GM19463 (cell line): Measurements from ENCODE around the gene WNT9A.
"Not testable (repeated sequence)": the region's sequence is repeated elsewhere in the genome, so short reads cannot be mapped to it uniquely, and the experiment has no call there.

Experiments
- ATAC-seq: cut with Tn5 transposase; IDR thresholded peaks from one replicate; pipeline ENCODE4 v1.9.1; 2021; ENCODE audit warnings: mild to moderate bottlenecking, moderate library complexity; ENCODE audit not compliant: unreplicated experiment

The WNT9A gene

GRCh38 chr1:227947676-227948492 is at the start of gene WNT9A:
TSS of gene WNT9A (minus strand) at chr1:227947932. CDS start at chr1:227947887, 45 bp downstream.
- peak; percentile 44 for ATAC-seq

GRCh38 chr1:227996187-227996950 is 48.6 kb upstream of the WNT9A start:
- no peak for ATAC-seq

GRCh38 chr1:227994632-227995300 is 47.0 kb upstream of the WNT9A start:
- ATAC-seq, result no peak

GRCh38 chr1:227987181-227987580 is 39.4 kb upstream of the WNT9A start:
- ATAC-seq, result no peak

GRCh38 chr1:227975583-227976283 is 28.0 kb upstream of the WNT9A start:
- ATAC-seq, result not testable (repeated sequence)

GRCh38 chr1:227973724-227974288 is 26.1 kb upstream of the WNT9A start:
- ATAC-seq, result not testable (repeated sequence)

GRCh38 chr1:227972843-227973374 is 25.2 kb upstream of the WNT9A start:
- not testable (repeated sequence) for ATAC-seq

GRCh38 chr1:227972283-227972679 is 24.5 kb upstream of the WNT9A start:
- ATAC-seq, result not testable (repeated sequence)

GRCh38 chr1:227971643-227972282 is 24.0 kb upstream of the WNT9A start:
- not testable (repeated sequence) for ATAC-seq

- ATAC-seq, result not testable (repeated sequence)
Observed at GRCh38 chr1:227971216-227971615, 23.5 kb upstream of the WNT9A start.

- ATAC-seq, result not testable (repeated sequence)
Observed at GRCh38 chr1:227970076-227970995, 22.6 kb upstream of the WNT9A start.

GRCh38 chr1:227967815-227968214 is 20.1 kb upstream of the WNT9A start:
- ATAC-seq, result not testable (repeated sequence)

GRCh38 chr1:227966733-227967132 is 19.0 kb upstream of the WNT9A start:
- not testable (repeated sequence) for ATAC-seq

GRCh38 chr1:227961651-227962466 is 14.1 kb upstream of the WNT9A start:
- no peak for ATAC-seq

GRCh38 chr1:227959325-227959860 is 11.7 kb upstream of the WNT9A start:
- no peak for ATAC-seq

- no peak for ATAC-seq
Observed at GRCh38 chr1:227958617-227959324, 11.0 kb upstream of the WNT9A start.

- ATAC-seq, result no peak
Observed at GRCh38 chr1:227955808-227956207, 8.1 kb upstream of the WNT9A start.
